Measurements from ENCODE around the gene FOXC2. TPM values are rescaled to one million over a fixed set of nuclear protein-coding genes. Genes with fewer than 3 reads are reported as not detected.

FOXC2 gene
- polyA plus RNA-seq, 1 of the 3 experiments (the other 2 are of a cell fraction), result 1.3 TPM

- WGBS (ENCODE audit: low lambda C conversion rate), result 32% methylated on average over 20 of the region's 28 CpGs
- no peak overlapping the region for H3K4me2 ChIP-seq
- H2AFZ ChIP-seq (ENCODE audit: low read depth), result 0 out of 2 replicates have a peak overlapping the region, but pooled peaks have one; percentile 0
These were observed 8.1 kb upstream of the FOXC2 start for GRCh38 chr16:86558355-86559193.

DNA sequence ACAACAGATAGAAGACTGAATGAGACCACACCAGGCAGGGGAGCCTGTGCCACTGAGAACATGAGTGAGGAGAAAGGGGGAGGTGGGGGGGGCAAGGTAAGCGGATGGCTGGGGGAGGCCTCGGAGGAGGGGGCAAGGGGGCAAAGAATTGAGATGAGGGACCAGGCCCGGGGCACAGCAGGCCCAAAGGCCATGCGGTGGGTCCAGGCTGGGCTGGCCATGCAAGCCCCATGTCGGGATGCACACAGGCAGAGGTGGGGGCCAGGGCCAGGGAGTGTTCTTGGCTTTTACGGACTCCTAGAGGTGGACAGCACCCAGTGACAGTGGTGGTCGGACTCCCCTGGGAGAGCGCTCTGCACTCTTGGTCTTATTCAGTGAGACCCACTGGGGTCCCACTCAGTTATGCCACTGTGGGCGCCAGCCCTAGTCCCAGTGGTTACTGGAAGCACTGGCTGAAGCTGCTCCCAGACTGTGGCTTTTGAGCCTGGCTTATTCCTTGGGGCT is 6.8 kb upstream of the FOXC2 start:
- WGBS (ENCODE audit: low lambda C conversion rate), result 69% methylated on average over 5 of the region's 9 CpGs
- H3K4me1 ChIP-seq (ENCODE audit: control insufficient read depth in 1 of 2, insufficient read depth in 2 of 2, low read depth in 1 of 2, low read length in 1 of 2), result peaks cover 0 to 7% of the 10 kb centered on the region in 2 experiments; a peak in 2 of 4 replicates
- H3K4me3 ChIP-seq (ENCODE audit: low read depth in 2 of 2, low read length in 1 of 2), result no peak overlapping the region
- ChIA-PET POLR2A (no interaction called here), CTCF (interaction anchor here (2.0 kb wide), 1 partner anchor 719 kb away, joined by 6 read pairs; no protein-coding TSS in a partner anchor)
- DNase-seq, result no peak
- no peak overlapping the region for H3K9ac ChIP-seq
- no peak overlapping the region for H3K27ac ChIP-seq (ENCODE audit: low read depth in 2 of 2, low read length in 1 of 2)
- TF ChIP-seq GABPA (IDR thresholded peaks at IDR 0.05; ENCODE audit: low read depth), result no peak
- H3K27me3 ChIP-seq (ENCODE audit: insufficient read depth), result peaks cover 15% of the 10 kb centered on the region; the same call in 1 of the 2 replicates
- H3F3A ChIP-seq (replicated peaks; ENCODE audit: insufficient read depth), result peaks cover 19% of the 10 kb centered on the region
- no peaks in the 10 kb centered on the region for H3K79me2 ChIP-seq (ENCODE audit: insufficient read depth)
- H3K9me3 ChIP-seq, result no peaks in the 10 kb centered on the region
- H4K20me1 ChIP-seq (ENCODE audit: insufficient read depth), result no peaks in the 10 kb centered on the region
- no peaks in the 10 kb centered on the region for H3K36me3 ChIP-seq (replicated peaks in 1 of 2; ENCODE audit: control insufficient read depth in 1 of 2, insufficient read depth in 2 of 2, low read length in 1 of 2)
- H3K4me2 ChIP-seq, result no peak overlapping the region
- H3K9me2 ChIP-seq, result no peaks in the 10 kb centered on the region
- H2AFZ ChIP-seq (ENCODE audit: low read depth), result no peak overlapping the region

More at GRCh38 chr16:86558355-86559193, 8.1 kb upstream of the FOXC2 start:
- peaks cover 9% of the 10 kb centered on the region for H3K79me2 ChIP-seq (ENCODE audit: insufficient read depth)
- H3F3A ChIP-seq (replicated peaks; ENCODE audit: insufficient read depth), result peaks cover 16% of the 10 kb centered on the region
- no peak overlapping the region for H3K4me3 ChIP-seq (ENCODE audit: low read depth in 2 of 2, low read length in 1 of 2)
- POLR2A ChIA-PET, result no interaction called here
- TF ChIP-seq NFIC (IDR thresholded peaks at IDR 0.05; ENCODE audit: borderline replicate concordance), result no peak
- TF ChIP-seq TCF12 (IDR thresholded peaks at IDR 0.05), result no peak
- TF ChIP-seq POLR2AphosphoS5 (IDR thresholded peaks at IDR 0.05; ENCODE audit: low read depth, low read length), result no peak
- no peak for TF ChIP-seq NRF1 (IDR thresholded peaks at IDR 0.05; ENCODE audit: low read depth, low read length)
- TF ChIP-seq, protein P1, sequence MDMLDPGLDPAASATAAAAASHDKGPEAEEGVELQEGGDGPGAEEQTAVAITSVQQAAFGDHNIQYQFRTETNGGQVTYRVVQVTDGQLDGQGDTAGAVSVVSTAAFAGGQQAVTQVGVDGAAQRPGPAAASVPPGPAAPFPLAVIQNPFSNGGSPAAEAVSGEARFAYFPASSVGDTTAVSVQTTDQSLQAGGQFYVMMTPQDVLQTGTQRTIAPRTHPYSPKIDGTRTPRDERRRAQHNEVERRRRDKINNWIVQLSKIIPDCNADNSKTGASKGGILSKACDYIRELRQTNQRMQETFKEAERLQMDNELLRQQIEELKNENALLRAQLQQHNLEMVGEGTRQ (IDR thresholded peaks at IDR 0.05; ENCODE audit: borderline replicate concordance, low read depth, low read length), result no peak
- TF ChIP-seq RXRA (IDR thresholded peaks at IDR 0.05; ENCODE audit: borderline replicate concordance, low read depth), result no peak
- H3K27ac ChIP-seq (ENCODE audit: low read depth in 2 of 2, low read length in 1 of 2), result no peak overlapping the region
- H3K9me3 ChIP-seq, result no peaks in the 10 kb centered on the region
- CTCF ChIA-PET, result interaction anchor here (0.6 to 2.0 kb wide), 4 partner anchors 12 to 720 kb away, joined by 3 to 7 read pairs (median 5); no protein-coding TSS in a partner anchor
- no peaks in the 10 kb centered on the region for H3K9me2 ChIP-seq
- no peak for DNase-seq
- peaks cover 8% of the 10 kb centered on the region; the same call in 1 of the 2 replicates for H3K27me3 ChIP-seq (ENCODE audit: insufficient read depth)
- H3K9ac ChIP-seq, result no peak overlapping the region
- no peaks in the 10 kb centered on the region for H4K20me1 ChIP-seq (ENCODE audit: insufficient read depth)
- H3K4me1 ChIP-seq (ENCODE audit: control insufficient read depth in 1 of 2, insufficient read depth in 2 of 2, low read depth in 1 of 2, low read length in 1 of 2), result peaks cover 0 to 12% of the 10 kb centered on the region in 2 experiments; a peak in 2 of 4 replicates
- no peaks in the 10 kb centered on the region for H3K36me3 ChIP-seq (replicated peaks in 1 of 2; ENCODE audit: control insufficient read depth in 1 of 2, insufficient read depth in 2 of 2, low read length in 1 of 2)

GRCh38 chr16:86562356-86562755 is 4.3 kb upstream of the FOXC2 start:
- ChIA-PET POLR2A (no interaction called here), CTCF (interaction anchor here (1.1 to 5.5 kb wide), 2 partner anchors 485 to 500 kb away, joined by 3 to 56 read pairs; no protein-coding TSS in a partner anchor)
- H3K27ac ChIP-seq (ENCODE audit: low read depth in 2 of 2, low read length in 1 of 2), result no peak overlapping the region
- H3K79me2 ChIP-seq (ENCODE audit: insufficient read depth), result peaks cover 8% of the 10 kb centered on the region
- no peaks in the 10 kb centered on the region; a peak in 1 of 4 replicates for H3K4me1 ChIP-seq (ENCODE audit: control insufficient read depth in 1 of 2, insufficient read depth in 2 of 2, low read depth in 1 of 2, low read length in 1 of 2)
- no peak overlapping the region for H2AFZ ChIP-seq (ENCODE audit: low read depth)
- H3F3A ChIP-seq (replicated peaks; ENCODE audit: insufficient read depth), result peaks cover 11% of the 10 kb centered on the region
- no peaks in the 10 kb centered on the region for H4K20me1 ChIP-seq (ENCODE audit: insufficient read depth)
- no peak overlapping the region for H3K4me3 ChIP-seq (ENCODE audit: low read depth in 2 of 2, low read length in 1 of 2)
- no peak for DNase-seq
- no peak overlapping the region for H3K4me2 ChIP-seq
- no peaks in the 10 kb centered on the region for H3K9me3 ChIP-seq
- no peaks in the 10 kb centered on the region for H3K36me3 ChIP-seq (replicated peaks in 1 of 2; ENCODE audit: control insufficient read depth in 1 of 2, insufficient read depth in 2 of 2, low read length in 1 of 2)
- H3K27me3 ChIP-seq (ENCODE audit: insufficient read depth), result peaks cover 23% of the 10 kb centered on the region; the same call in 1 of the 2 replicates
- WGBS (ENCODE audit: low lambda C conversion rate), result 42% methylated on average over 6 of the region's 6 CpGs
- no peak overlapping the region for H3K9ac ChIP-seq
- no peaks in the 10 kb centered on the region for H3K9me2 ChIP-seq
- TF ChIP-seq, protein P1 (IDR thresholded peaks at IDR 0.05; ENCODE audit: borderline replicate concordance, low read depth, low read length), result no peak
- TF ChIP-seq ZBTB33 (IDR thresholded peaks at IDR 0.05; ENCODE audit: borderline replicate concordance, low read depth) (no peak), FOXM1 (IDR thresholded peaks at IDR 0.05; ENCODE audit: low read depth) (no peak), GATA2 (CRISPR knock-in tag; IDR thresholded peaks at IDR 0.05) (no peak), JUND (IDR thresholded peaks at IDR 0.05) (no peak), GABPA (IDR thresholded peaks at IDR 0.05; ENCODE audit: low read depth) (no peak), TEAD4 (IDR thresholded peaks at IDR 0.05; ENCODE audit: borderline replicate concordance, insufficient read depth) (no peak), TAF1 (IDR thresholded peaks at IDR 0.05; ENCODE audit: borderline replicate concordance, low read depth, low read length) (no peak)

Data from SK-N-SH (cell line).